HG03108 (cell line): Measurements from ENCODE around the gene PCDH17.

Source experiments
- ATAC-seq: cut with Tn5 transposase; IDR thresholded peaks from one replicate; pipeline ENCODE4 v1.9.1; 2021; ENCODE audit warnings: moderate library complexity; ENCODE audit not compliant: unreplicated experiment

Gene PCDH17

GRCh38 chr13:57635541-57636085, 4.1 kb downstream of the PCDH17 start:
- no peak for ATAC-seq

GRCh38 chr13:57636816-57637215, 5.3 kb downstream of the PCDH17 start:
- no peak for ATAC-seq

GRCh38 chr13:57637515-57637914, 6.0 kb downstream of the PCDH17 start:
- ATAC-seq = no peak

GRCh38 chr13:57638186-57638890, 6.8 kb downstream of the PCDH17 start:
- no peak for ATAC-seq

GRCh38 chr13:57640607-57641006, 9.1 kb downstream of the PCDH17 start:
- no peak for ATAC-seq

- no peak for ATAC-seq
Measured at GRCh38 chr13:57641051-57641450, 9.5 kb downstream of the PCDH17 start.

- no peak for ATAC-seq
Measured at GRCh38 chr13:57644106-57644505, 12.6 kb downstream of the PCDH17 start.

GRCh38 chr13:57653229-57653989, 21.9 kb downstream of the PCDH17 start:
- ATAC-seq = no peak

- no peak for ATAC-seq
Measured at GRCh38 chr13:57665481-57665880, 33.9 kb downstream of the PCDH17 start.

GRCh38 chr13:57666131-57666953, 34.8 kb downstream of the PCDH17 start:
- no peak for ATAC-seq

- no peak for ATAC-seq
Measured at GRCh38 chr13:57672168-57672567, 40.6 kb downstream of the PCDH17 start.

GRCh38 chr13:57673197-57673596, 41.7 kb downstream of the PCDH17 start:
- ATAC-seq = no peak

GRCh38 chr13:57675526-57675925, 44.0 kb downstream of the PCDH17 start:
- ATAC-seq = no peak

- ATAC-seq = no peak
Measured at GRCh38 chr13:57680609-57681008, 49.1 kb downstream of the PCDH17 start.

GRCh38 chr13:57682128-57682716, 50.7 kb downstream of the PCDH17 start:
- ATAC-seq = no peak

GRCh38 chr13:57698851-57699250, 67.3 kb downstream of the PCDH17 start:
- ATAC-seq = no peak

GRCh38 chr13:57704031-57704430, 72.5 kb downstream of the PCDH17 start:
- ATAC-seq = no peak

GRCh38 chr13:57716295-57716694, 84.8 kb downstream of the PCDH17 start:
- no peak for ATAC-seq

GRCh38 chr13:57724486-57725272, 93.1 kb downstream of the PCDH17 start:
- ATAC-seq = no peak

GRCh38 chr13:57725480-57725879, 93.9 kb downstream of the PCDH17 start:
- ATAC-seq = no peak
